Amygdala (tissue), 56 donors: ENCODE measurements around the gene CNTN4.
"Not testable (repeated sequence)": the region's sequence is repeated elsewhere in the genome, so short reads cannot be mapped to it uniquely, and the experiment has no call there.

ENCODE experiments used
- DNase-seq, 56 donors: peaks; one replicate each; lab custom pipeline; 2025; lab: John Stamatoyannopoulos, UW

The CNTN4 gene

GRCh38 chr3:2876362-2876761 lies 777.7 kb downstream of the CNTN4 start:
- DNase-seq = peak in 6 of 56 donors; percentile 1 to 11 (median 9)

- no peak for DNase-seq
Observed at GRCh38 chr3:2879023-2879422, 780.4 kb downstream of the CNTN4 start.

- no peak for DNase-seq
Observed at GRCh38 chr3:2879587-2879986, 780.9 kb downstream of the CNTN4 start.

- DNase-seq = peak in 1 of 56 donors; percentile 13
Observed at GRCh38 chr3:2880218-2880756, 781.6 kb downstream of the CNTN4 start.

GRCh38 chr3:2883283-2883682 lies 784.6 kb downstream of the CNTN4 start:
- DNase-seq = no peak

- DNase-seq = no peak
Observed at GRCh38 chr3:2888592-2888991, 789.9 kb downstream of the CNTN4 start.

GRCh38 chr3:2889736-2890135 lies 791.1 kb downstream of the CNTN4 start:
- no peak for DNase-seq

GRCh38 chr3:2896308-2896939 lies 797.8 kb downstream of the CNTN4 start:
- DNase-seq = no peak

- DNase-seq = no peak
Observed at GRCh38 chr3:2897821-2898220, 799.2 kb downstream of the CNTN4 start.

GRCh38 chr3:2898591-2899353 lies 800.1 kb downstream of the CNTN4 start:
- no peak for DNase-seq

GRCh38 chr3:2904054-2904453 lies 805.4 kb downstream of the CNTN4 start:
- no peak for DNase-seq

GRCh38 chr3:2908693-2909351 lies 810.2 kb downstream of the CNTN4 start:
- DNase-seq = no peak

- DNase-seq = no peak
Observed at GRCh38 chr3:2910997-2911396, 812.3 kb downstream of the CNTN4 start.

GRCh38 chr3:2915826-2916225 lies 817.2 kb downstream of the CNTN4 start:
- DNase-seq = no peak

- DNase-seq = not testable (repeated sequence)
Observed at GRCh38 chr3:2916640-2917039, 818.0 kb downstream of the CNTN4 start.

- DNase-seq = no peak
Observed at GRCh38 chr3:2920103-2920502, 821.4 kb downstream of the CNTN4 start.

GRCh38 chr3:2921452-2921851 lies 822.8 kb downstream of the CNTN4 start:
- no peak for DNase-seq

GRCh38 chr3:2921903-2922302 lies 823.2 kb downstream of the CNTN4 start:
- DNase-seq = peak in 2 of 56 donors; percentile 0 to 2

GRCh38 chr3:2923390-2923789 lies 824.7 kb downstream of the CNTN4 start:
- no peak for DNase-seq

GRCh38 chr3:2927259-2927658 lies 828.6 kb downstream of the CNTN4 start:
- DNase-seq = no peak

- DNase-seq = no peak
Observed at GRCh38 chr3:2929574-2929973, 830.9 kb downstream of the CNTN4 start.
